HG03066 (cell line): ENCODE measurements around the gene TMPRSS6.
"Not testable (repeated sequence)": the region's sequence is repeated elsewhere in the genome, so short reads cannot be mapped to it uniquely, and the experiment has no call there.

Experiments
- ATAC-seq: cut with Tn5 transposase; IDR thresholded peaks from one replicate; pipeline ENCODE4 v1.9.1; 2021; ENCODE audit warnings: low read depth; ENCODE audit not compliant: unreplicated experiment

Gene TMPRSS6

DNA sequence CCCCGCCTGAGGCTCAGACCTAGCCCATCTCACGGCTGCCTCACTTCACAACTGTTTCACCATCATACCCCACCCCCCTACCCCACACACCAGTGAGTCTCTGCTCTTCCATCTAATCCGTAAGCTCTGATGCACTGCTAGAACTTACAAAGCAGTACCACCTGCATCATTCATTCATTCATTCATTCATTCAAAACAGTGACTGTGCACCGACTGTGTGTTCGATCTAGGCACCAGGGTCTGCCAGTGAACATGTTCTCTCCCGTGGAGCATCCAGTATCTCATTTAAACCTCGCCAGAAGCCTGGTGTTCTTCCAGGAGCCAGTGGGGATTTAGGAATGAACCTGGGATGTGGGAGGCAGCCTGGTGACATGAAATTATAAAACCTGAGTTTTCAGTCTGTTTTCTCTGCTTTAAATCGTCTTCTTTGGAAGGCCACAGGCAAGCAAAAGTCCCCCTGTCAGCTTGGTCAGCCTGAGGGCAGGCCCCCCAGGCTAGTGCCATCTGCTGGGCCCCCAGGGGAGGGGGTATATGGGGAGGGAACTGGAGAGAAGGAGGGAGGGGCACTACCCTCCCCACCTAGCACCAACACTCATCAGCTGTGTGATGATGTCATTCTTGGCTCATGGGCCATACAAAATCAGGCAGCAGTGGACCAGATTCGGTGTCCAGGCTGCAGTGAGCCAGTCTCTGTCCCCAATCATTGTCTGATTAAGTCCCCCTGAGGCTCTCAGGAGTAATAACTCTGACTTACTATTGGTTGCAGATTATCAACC lies 18.4 kb downstream of the TMPRSS6 start:
- no peak for ATAC-seq

DNA sequence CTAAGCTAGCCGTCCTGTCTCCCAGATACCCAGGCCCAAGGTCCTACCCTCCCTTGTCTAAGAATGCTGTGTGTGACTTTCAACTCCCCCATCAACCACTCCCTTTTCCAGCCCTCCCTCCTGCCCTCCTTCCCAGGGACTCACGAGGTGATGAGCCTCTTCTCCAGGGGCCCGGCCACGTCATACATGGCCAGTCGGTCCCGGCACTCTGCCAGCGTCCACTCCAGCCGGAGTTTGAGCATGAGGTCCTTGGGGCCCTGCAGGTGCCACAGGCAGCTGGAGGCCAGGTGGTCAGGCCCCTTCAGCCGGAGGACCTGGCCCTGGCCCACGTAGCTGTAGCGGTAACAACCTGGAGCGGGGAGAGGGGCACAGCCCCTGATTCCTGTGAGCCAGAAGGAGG lies 20.1 kb downstream of the TMPRSS6 start:
- no peak for ATAC-seq

DNA sequence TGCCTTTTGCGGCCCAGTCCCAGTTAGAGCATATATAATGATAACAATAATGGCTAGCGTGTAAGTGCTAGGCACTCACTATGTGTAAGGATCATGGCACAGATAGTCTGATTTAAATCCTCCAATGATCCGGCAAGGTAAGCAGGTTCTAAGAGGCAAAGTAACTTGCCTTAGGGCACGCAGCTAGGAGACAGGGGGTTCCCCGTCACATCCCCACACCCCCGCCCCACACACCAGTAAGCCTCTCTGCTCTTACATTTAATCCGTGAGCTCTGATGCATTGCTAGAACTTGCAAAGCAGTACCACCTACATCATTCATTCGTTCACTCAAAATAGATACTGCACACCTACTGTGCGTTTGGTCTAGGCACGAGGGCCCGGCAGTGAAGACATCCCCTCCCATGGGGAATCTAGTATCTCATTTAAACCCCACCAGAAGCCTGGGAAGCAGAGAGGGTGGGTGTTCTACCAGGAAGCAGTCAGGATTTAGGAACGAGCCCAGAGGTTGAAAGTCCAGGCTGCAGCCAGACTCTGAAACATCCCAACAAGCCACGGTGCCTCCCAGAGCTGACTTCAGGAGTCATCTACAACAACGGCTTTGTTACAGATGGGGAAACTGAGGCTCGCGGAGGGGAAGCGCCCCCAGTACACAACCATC lies 20.6 kb downstream of the TMPRSS6 start:
- no peak for ATAC-seq

DNA sequence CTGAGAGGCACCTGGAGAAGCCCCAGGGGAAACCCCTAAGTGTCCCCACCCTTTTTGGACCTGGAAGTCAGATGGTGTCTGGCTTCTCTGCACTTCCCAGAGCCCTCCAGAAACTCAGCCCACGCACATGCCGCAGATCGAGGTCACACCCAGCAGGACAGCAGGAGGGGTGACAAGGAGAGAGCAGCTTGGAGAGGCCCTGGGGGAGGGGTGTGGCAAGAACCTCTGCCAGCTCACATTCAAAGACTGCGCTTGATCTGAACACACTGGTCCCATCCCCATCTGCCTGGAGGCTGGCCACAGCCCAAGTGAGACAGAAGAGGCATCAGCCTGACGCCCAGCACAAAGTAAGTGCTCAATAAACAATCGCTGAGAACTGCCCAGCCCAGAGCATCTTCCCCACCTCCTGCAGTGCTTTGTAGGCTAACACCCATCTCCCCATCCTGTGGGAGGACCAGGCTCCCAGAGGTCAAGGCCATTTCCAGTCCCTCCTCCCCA lies 21.4 kb downstream of the TMPRSS6 start:
- ATAC-seq: no peak

DNA sequence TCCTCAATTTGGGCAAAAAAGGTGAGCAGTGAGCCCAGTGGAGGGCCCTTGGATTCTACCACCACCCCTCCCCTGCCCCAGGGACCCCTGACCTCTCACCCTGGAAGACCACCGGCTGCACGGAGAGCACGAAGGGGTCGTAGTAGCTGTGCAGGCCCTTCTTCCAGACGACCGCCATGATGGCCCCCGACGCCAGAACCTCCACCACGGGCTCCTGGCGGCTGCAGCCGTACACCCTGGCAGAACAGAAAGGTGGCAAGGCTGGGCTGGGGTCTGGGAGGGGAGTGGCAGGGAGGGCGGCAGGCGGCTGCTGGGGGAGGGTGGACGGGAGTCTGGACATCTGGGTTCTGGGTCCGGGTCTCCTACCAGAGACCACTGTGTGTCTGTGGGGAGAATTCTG lies 23.3 kb downstream of the TMPRSS6 start:
- no peak for ATAC-seq

DNA sequence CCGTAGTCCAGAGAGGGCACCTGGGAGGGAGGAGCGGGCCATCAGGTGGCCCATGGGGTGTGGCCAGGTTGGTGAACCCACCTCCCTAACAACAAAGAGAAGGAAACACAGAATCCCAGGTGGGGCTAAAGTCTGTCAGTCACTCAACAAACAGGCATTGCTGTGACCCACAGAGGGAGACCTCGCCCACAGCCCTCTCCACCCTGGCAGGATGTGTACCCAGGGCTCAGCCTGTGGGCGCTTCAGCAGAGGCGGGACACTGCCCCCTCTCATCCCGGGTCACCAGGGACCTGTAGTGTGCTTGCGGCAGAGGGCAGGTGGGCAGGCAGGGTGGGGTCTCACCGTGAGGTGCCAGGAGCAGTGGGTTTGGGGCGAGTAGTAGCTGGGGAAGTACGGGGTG lies 25.1 kb downstream of the TMPRSS6 start:
- no peak for ATAC-seq

DNA sequence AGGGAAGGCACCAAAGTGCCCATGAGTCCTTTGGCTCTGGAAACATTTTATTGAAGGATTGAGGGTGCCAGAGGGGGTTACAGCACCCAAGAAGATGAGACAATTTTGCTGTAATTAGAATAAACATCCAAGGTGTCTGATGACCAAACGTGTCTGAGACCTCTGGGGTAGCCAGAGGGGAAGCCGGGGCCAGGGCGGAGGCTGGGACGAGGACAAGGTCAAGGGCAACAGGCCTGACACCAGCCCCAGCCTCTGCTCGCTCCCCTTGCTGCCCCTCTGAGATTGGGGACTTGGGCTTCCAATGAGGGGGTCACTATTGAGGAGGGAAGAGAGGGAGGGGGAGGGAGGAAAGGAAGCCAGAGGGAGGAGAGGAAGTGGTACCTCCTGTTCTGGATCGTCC lies 25.6 kb downstream of the TMPRSS6 start:
- ATAC-seq: no peak

DNA sequence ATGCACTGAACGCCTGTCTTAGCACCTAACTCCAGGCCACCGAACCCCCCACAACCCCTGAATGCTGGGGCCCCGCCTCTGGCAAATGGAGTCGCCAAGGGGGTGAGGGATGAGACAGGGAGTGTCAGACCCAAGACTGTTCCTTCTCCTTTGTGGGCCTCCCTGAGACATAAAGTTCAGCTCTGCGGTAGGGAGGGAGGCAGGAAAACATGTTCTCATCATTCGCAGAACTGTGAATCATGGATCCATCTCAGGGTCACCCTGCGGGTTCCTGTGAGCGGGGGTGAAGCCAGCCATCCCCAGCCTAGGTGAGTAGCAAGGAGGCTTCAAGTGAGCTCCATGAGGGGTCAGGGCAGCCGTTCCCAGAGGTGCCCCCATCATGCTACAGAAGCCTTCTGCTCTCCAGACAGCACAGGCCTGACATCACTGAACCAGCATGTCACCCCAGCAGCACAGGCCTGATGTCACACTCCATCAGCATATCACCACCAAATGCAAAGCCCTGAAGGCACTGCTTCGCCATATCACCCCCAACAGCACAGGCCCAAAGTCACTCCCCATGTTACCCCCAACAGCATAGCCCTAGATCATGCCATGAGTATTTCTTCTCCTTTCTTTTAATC lies 27.2 kb downstream of the TMPRSS6 start:
- ATAC-seq: no peak

DNA sequence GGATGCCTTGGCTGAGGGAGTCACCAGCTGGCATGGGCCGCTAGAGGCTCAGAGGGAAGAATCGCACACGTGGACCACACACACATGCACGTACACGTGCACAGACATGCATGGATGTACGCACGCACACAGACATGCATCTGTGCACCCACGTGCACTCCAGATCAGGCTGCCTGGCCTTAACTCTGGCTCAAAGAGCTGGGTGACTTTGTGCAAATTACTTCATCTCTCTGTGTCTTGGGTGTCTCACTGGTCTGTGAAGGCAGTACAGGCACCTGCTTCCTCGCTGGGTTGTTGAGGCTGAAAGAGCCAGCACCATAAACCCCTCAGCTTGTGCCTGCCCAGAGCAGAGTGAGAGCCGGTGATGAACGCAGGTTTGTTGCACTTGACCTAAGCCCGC lies 28.7 kb downstream of the TMPRSS6 start:
- no peak for ATAC-seq

DNA sequence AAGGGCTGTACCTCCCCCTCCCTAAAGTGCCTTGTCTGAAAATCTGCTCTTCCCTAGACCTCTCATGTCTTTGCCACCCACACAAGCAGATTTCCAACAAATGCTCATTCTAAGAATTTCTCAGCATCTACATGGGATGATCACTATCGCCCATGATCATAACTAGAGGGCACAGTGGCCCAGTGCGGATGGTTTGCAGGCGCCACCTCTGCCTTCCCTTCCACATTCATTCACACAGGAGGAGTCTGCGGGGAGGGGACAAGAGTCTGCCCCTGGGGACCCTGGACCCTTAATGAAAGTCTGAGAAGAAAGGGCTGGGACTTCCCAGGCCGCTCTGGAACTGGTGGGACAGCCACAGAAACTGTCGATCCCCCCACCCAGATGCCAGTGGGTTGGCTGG lies 29.1 kb downstream of the TMPRSS6 start:
- no peak for ATAC-seq

DNA sequence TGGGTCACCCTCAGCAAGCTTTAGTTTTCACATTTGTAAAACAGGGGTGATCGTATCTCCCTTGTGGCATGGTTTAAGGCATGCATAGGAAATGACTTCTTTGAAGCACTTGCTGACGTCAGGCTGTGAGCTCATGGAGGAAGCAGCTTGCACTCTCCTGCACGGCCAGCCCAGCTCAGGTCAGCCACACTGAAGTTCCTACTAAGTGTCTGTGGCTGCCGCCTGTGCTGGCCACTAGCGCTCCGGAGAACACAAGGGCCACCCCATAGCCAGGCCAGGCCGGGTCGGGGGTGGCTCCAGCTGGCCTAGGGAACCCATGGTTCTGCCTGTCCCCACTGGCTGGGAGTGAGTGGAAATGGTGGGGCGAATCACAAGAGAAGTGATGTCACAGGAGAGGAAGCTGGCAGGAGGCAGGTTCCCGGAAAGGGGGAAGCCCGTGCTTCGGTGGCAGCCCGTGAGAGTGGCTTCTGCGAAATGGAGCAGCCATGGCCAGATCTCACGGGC lies 29.8 kb downstream of the TMPRSS6 start:
- no peak for ATAC-seq

DNA sequence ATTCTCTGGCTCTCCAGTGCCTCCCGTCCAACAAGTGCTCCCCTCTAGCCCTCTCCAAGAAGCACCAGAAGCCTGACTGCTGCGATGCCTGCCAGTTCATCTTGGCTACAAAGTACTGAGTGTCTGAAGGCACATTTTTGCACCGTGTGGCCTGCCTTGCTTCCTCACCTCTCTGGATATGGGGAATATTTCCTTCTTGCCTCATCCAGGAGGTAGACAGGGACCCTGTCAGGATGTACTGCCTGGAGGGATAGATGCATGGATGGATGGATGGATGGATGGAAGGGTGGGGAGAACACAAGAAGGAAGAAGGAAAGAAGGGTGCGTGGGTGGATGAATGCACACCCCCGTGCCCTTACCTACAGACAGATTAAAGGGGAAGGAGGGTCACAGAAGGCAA lies 30.4 kb downstream of the TMPRSS6 start:
- ATAC-seq: no peak

DNA sequence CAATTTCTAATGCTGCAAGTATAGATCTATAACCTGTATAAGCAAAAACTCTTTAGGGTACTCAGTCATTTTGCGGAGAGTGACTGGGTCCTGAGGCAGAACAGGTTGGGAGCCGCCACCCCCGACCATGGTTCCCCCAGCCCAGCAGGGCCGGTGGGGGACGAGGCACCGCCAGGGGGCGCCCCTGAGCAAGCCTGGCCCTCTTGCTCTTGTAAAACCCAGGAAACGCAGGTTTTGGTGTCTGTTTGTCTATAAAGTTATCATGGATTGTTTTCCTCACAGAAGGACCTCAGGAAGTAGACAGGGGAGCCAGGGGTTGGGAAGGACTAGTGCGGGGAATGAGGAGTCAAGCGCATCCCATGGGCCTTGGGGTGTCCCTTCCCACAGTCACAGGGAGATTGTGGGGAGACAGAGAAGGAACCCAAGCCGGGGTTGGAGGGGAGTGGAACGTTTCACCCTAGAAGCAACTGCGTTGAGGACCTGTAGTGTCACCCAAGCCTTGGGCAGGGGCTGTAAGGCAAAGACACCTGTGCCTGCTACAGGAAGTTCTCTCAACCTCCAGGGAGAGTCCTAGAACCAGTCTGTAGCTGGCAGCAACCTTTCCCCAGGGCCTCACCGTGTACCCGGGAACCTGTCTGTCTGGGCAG lies 31.6 kb downstream of the TMPRSS6 start:
- no peak for ATAC-seq

DNA sequence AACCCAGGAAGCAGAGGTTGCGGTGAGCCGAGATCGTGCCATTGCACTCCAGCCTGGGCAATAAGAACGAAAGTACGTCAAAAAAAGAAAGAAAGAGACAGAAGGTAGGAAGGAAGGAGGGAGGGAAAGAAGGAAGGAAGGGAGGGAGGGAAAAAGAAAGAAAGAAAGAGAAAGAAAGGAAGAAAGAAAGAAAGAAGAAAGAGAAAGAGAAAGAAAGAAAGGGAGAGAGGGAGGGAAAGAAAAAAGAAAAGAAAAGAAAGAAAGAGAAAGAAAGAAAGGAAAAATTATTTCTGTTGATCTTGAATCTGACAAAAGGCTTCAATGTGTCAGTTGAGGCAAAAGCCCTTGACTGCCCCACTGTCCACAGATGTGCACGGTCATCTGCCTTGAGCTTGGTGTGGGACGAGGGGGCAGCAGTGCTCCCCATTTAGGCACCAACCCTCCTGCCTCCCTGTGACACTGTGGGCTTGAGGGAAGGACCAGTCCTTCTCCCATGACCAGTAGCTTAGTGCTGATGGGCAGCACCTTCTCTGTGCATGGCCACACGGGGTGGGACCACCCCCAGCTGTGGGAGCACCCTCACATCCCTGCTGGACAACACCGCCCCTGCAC lies 33.6 kb downstream of the TMPRSS6 start:
- no peak for ATAC-seq

DNA sequence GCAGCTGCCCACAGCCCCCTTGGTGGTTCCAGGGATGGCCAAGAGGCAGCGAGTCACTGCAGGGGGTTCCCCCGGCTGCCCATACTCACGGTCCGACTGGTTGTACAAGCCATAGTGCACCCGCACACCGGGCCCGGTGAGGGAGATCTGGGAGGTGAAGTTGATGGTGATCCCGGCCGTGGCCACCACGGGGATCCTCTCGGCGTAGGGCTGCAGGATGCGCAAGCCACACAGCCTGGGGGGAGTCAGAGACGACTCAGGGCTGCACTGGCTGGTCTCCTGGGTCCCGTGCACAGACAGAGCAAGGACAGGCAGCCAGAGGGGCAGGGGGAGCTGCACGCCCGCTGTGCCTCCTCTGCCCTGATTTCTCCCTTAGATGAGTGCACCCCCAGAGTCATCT lies 34.5 kb downstream of the TMPRSS6 start:
- ATAC-seq: no peak

DNA sequence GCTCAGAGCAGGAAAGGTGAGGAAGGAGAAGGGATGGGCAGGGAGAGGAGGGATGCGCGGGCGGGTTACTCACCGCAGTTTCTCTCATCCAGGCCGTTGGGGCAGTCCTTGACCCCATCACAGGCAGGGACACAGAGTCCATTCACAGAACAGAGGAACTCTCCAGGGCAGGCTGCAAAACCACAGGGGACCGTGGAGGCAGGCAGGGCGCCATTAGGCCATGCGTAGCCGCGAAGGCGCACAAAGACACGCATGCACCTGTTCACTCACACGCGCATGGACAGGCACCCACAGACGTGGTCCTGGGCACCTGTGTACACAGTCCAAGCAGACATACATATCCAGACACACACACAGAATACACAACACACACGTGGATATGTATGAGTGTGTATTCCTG lies 35.0 kb downstream of the TMPRSS6 start:
- ATAC-seq: no peak

DNA sequence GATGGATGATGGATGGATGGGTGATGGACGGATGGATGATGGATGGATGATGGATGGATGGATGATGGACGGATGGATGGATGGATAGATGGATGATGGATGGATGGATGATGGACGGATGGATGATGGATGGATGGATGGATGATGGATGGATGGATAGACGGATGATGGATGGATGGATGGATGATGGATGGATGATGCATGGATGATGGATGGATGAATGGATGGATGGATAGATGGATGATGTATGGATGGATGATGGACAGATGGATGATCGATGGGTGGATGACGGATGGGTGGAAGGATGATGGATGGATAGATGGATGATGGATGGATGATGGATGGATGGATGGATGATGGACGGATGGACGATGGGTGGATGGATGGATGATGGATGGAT lies 36.8 kb downstream of the TMPRSS6 start:
- no peak for ATAC-seq

DNA sequence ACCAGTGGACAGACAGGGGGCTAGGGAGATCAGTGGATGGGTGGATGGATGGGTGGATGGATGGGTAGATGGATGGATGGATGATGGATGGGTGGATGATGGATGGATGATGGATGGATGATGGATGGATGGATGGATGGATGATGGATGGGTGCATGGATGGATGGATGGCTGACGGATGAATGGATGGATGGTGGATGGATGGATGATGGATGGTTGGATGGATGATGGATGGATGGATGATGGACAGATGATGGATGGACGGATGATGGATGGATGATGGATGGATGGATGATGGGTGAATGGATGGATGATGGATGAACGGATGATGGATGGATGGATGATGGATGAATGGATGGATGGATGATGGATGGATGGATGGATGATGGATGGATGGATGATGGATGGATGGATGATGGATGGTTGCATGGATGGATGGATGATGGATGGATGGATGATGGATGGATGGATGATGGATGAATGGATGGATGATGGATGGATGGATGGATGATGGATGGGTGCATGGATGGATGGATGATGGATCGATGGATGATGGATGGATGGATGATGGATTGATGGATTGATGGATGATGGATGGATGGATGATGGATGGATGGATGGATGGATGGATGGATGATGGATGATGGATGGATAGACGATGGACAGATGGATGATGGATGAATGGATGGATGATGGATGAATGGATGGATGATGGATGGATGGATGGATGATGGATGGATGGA lies 37.5 kb downstream of the TMPRSS6 start:
- not testable (repeated sequence) for ATAC-seq

DNA sequence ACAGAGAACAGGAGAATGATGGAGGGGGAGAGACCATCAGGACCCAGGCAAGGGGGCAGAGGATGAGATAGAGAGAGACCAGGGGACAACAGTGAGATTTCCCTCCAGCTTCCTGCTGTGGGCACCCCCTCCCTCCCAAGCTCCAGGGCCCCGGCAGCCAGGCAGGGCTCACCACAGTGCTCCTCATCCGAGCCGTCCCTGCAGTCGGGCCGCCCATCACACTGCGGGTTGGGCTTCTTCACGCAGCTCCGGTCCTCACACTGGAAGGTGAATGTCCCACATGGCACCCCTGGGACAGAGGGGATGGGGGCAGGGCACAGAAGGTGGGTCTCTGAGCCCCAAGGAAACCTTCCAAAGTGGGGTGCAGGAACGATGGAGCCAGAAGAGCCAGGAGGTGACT lies 38.8 kb downstream of the TMPRSS6 start:
- ATAC-seq: no peak

DNA sequence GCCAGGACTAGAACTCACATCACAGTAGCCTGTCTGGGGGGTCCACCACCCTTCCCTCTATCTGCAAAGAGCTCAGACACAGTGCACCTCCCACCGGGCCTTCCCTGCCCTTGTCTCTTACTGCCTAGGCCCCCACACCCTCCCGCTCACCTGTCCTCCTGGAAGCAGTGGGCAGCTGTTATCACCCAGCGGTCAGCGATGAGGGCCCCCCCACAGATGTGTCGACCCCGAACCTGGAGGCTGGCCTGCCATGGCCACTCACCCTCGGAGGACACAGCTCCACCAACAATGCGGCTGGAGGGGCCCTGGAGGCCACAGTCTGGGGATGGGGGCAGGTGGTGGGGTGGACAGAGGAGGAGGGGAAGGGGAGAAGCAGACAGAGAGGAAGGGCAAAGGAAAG lies 39.2 kb downstream of the TMPRSS6 start:
- no peak for ATAC-seq
